Effector memory CD8-positive, alpha-beta T cell (primary cell): Measurements from ENCODE around the gene SLC35B2.

ENCODE experiments used
- ATAC-seq: fragments of 150-1000 bp; cut with Tn5 transposase; replicated peaks from 2 replicates; pipeline ENCODE4 v1.10.0; 2021; ENCODE audit warnings: mild to moderate bottlenecking, moderate library complexity
- DNase-seq, 3 experiments: peaks; one replicate each; pipeline ENCODE4 v3.0.0; 2021
- H3K27ac Mint-ChIP-seq, 2 donors: one replicate each; pipeline ENCODE4 v1.8.0; 2022; ENCODE audit warnings: mild to moderate bottlenecking in 2 of 2, mixed read lengths in 2 of 2, moderate library complexity in 2 of 2
- H3K27me3 Mint-ChIP-seq, 2 donors: one replicate each; pipeline ENCODE4 v1.8.0; 2022; ENCODE audit warnings: mixed read lengths in 2 of 2
- H3K36me3 Mint-ChIP-seq: one replicate; pipeline ENCODE4 v1.8.0; 2022; ENCODE audit warnings: mild to moderate bottlenecking, moderate library complexity, mixed read lengths; ENCODE audit not compliant: insufficient read depth
- H3K4me1 Mint-ChIP-seq, 2 donors: one replicate each; pipeline ENCODE4 v1.8.0; 2022; ENCODE audit warnings: low read depth in 2 of 2, mixed read lengths in 2 of 2
- H3K4me3 Mint-ChIP-seq, 2 donors: one replicate each; pipeline ENCODE4 v1.8.0; 2022; ENCODE audit warnings: mild to moderate bottlenecking in 2 of 2, mixed read lengths in 2 of 2, moderate library complexity in 2 of 2
- H3K9me3 Mint-ChIP-seq, 2 donors: one replicate each; pipeline ENCODE4 v1.8.0; 2022; ENCODE audit warnings: mixed read lengths in 2 of 2

Gene SLC35B2

GRCh38 chr6:44269178-44269920 lies 12.0 kb upstream of the SLC35B2 start:
- Mint-ChIP-seq H3K27me3 (peaks cover 49 to 58% of the 10 kb centered on the region in 2 donors), H3K36me3 (peaks cover 13% of the 10 kb centered on the region), H3K4me3 (peak overlapping the region; percentile 75 to 77), H3K27ac (no peak overlapping the region), H3K4me1 (peaks cover 18 to 22% of the 10 kb centered on the region in 2 donors), H3K9me3 (no peaks in the 10 kb centered on the region)
- DNase-seq (no peak), ATAC-seq (no peak)

GRCh38 chr6:44268095-44268628 lies 10.8 kb upstream of the SLC35B2 start:
- peak; percentile 49 to 68 (median 58) for DNase-seq

GRCh38 chr6:44267252-44267651 lies 9.9 kb upstream of the SLC35B2 start:
- H3K9me3 Mint-ChIP-seq = no peaks in the 10 kb centered on the region
- peaks cover 28 to 37% of the 10 kb centered on the region in 2 donors for H3K27me3 Mint-ChIP-seq
- H3K36me3 Mint-ChIP-seq = peaks cover 31% of the 10 kb centered on the region
- no peak for DNase-seq
- H3K27ac Mint-ChIP-seq = peak overlapping the region; percentile 32 to 99
- no peak overlapping the region for H3K4me3 Mint-ChIP-seq
- H3K4me1 Mint-ChIP-seq = peaks cover 39 to 43% of the 10 kb centered on the region in 2 donors
- no peak for ATAC-seq

More at GRCh38 chr6:44268095-44268628, 10.8 kb upstream of the SLC35B2 start:
- Mint-ChIP-seq H3K9me3 (no peaks in the 10 kb centered on the region), H3K4me1 (peaks cover 30 to 34% of the 10 kb centered on the region in 2 donors), H3K4me3 (no peak overlapping the region), H3K27me3 (peaks cover 37 to 46% of the 10 kb centered on the region in 2 donors), H3K27ac (peak overlapping the region in 1 of 2 donors; percentile 32), H3K36me3 (peaks cover 24% of the 10 kb centered on the region)
- no peak for ATAC-seq

- Mint-ChIP-seq H3K9me3 (no peaks in the 10 kb centered on the region), H3K36me3 (peaks cover 39% of the 10 kb centered on the region), H3K4me3 (peak overlapping the region; percentile 98), H3K27me3 (peaks cover 19 to 27% of the 10 kb centered on the region in 2 donors), H3K27ac (peak overlapping the region; percentile 99), H3K4me1 (peaks cover 41 to 42% of the 10 kb centered on the region in 2 donors)
- no peak for DNase-seq
- ATAC-seq = no peak
Observed at GRCh38 chr6:44266347-44266746, 9.0 kb upstream of the SLC35B2 start.

GRCh38 chr6:44265722-44266233 lies 8.4 kb upstream of the SLC35B2 start:
- peaks cover 15 to 22% of the 10 kb centered on the region in 2 donors for H3K27me3 Mint-ChIP-seq
- no peak for DNase-seq
- H3K4me1 Mint-ChIP-seq = peaks cover 42 to 43% of the 10 kb centered on the region in 2 donors
- no peak for ATAC-seq
- H3K9me3 Mint-ChIP-seq = no peaks in the 10 kb centered on the region
- H3K4me3 Mint-ChIP-seq = peak overlapping the region; percentile 98
- peaks cover 41% of the 10 kb centered on the region for H3K36me3 Mint-ChIP-seq
- H3K27ac Mint-ChIP-seq = peak overlapping the region; percentile 99

DNA sequence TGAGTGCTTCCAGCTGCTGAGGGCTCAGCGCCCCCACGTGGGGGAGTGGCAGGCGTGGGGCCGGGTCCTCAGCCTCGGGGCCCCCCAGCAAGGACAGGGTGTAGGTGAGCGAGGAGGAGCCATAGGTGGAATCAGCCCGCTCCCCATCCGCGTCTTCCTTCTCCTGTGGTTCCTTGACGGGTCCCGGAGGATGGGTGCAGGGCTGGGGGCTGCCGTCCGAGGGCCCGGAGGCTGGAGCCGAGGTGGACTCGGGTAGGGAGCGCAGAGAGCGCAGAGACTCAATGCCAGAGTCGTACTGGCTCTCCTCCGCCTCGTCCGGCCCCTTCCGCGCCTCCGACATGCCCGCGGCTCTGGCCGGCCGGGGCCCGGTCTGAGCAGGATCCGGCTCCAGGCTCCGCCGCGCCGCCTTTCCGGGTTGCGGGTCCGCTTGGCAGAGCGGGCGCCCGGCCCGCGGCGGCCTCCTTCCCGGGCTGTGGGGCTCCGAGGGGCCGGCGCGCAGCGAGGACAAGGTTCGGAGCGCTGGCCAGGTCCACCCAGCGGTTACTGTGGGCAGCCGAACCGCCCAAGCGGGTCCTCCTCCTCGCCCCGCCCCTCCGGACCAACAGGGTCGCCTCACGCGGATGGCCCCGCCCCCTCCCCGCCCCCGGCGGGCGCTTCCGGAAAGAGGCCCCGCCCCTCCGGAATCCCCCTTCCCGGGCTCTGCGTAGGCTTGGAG lies 7.8 kb upstream of the SLC35B2 start, which contains the start of gene NFKBIE:
Gene NFKBIE, minus strand, starts transcription at position 545 of the 715 bp plus-strand sequence. Its CDS starts 205 bp downstream, at position 340.
- H3K9me3 Mint-ChIP-seq = no peaks in the 10 kb centered on the region
- H3K36me3 Mint-ChIP-seq = peaks cover 44% of the 10 kb centered on the region
- DNase-seq = peak; percentile 93 to 95 (median 93)
- peak within 1 kb of the TSS; percentile 98 for H3K4me3 Mint-ChIP-seq
- peaks cover 15 to 19% of the 10 kb centered on the region in 2 donors for H3K27me3 Mint-ChIP-seq
- ATAC-seq = peak; percentile 75
- H3K27ac Mint-ChIP-seq = peak within 1 kb of the TSS; percentile 99
- H3K4me1 Mint-ChIP-seq = peaks cover 42 to 43% of the 10 kb centered on the region in 2 donors

GRCh38 chr6:44264154-44265006 lies 7.1 kb upstream of the SLC35B2 start:
- Mint-ChIP-seq H3K36me3 (peaks cover 51% of the 10 kb centered on the region), H3K9me3 (no peaks in the 10 kb centered on the region), H3K27ac (peak overlapping the region; percentile 99), H3K4me1 (peaks cover 38 to 39% of the 10 kb centered on the region in 2 donors), H3K4me3 (peak overlapping the region; percentile 98), H3K27me3 (peaks cover 8 to 11% of the 10 kb centered on the region in 2 donors)
- peak in 1 of 3 experiments; percentile 33 for DNase-seq
- peak; percentile 25 for ATAC-seq

- ATAC-seq = peak; percentile 42
- peak in 1 of 3 experiments; percentile 44 for DNase-seq
- Mint-ChIP-seq H3K9me3 (no peaks in the 10 kb centered on the region), H3K27ac (peak overlapping the region; percentile 99), H3K4me3 (peak overlapping the region; percentile 98), H3K27me3 (peaks cover 0 to 3% of the 10 kb centered on the region in 2 donors), H3K4me1 (peaks cover 39 to 40% of the 10 kb centered on the region in 2 donors), H3K36me3 (peaks cover 55% of the 10 kb centered on the region)
Observed at GRCh38 chr6:44263354-44264100, 6.2 kb upstream of the SLC35B2 start.

DNA sequence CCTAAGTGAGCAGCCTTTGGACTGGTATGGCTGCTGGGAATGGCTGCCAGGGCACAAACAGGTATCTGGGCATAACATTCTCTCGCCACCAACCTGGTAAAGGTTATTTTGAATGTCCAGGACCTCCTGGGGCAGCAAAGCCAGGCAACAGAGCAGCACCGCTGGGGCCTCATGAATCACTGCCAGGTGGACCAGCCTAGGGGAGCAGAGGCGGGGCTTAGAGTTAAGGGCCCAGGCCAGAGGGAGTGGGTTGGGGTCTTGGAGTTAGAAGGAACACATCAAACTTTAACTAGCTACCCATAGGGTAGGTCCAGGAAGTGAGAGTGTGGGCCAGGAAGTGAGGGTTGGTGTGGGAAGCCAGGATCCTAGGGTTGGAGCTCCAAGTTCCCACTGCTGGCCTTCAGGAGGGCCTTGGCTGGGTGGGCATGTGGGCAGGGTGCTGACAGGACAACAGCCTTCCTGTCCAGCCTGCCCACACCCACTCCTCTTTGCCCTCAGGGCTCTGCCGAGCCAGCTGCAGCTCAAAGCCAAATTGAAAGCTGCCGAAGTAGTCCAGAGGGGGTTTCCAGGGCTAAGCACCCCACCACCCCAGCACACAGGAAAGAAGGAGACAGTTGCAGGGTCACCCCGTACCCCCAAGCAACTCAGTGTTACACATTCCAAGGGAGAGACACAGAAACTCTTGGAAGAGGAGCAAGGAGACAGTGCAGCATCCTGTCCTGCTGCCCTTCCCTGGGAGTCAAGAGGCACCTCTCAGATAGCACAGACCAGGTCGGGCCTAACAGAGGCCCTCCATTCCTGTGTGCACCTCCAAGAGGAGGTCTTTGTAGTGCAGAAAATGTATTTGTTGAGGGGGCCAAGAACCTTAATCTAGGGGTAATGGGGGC lies 5.4 kb upstream of the SLC35B2 start:
- Mint-ChIP-seq H3K27me3 (no peaks in the 10 kb centered on the region), H3K9me3 (no peaks in the 10 kb centered on the region), H3K4me1 (peaks cover 45 to 48% of the 10 kb centered on the region in 2 donors), H3K27ac (peak overlapping the region; percentile 99), H3K4me3 (peak overlapping the region; percentile 98), H3K36me3 (peaks cover 60% of the 10 kb centered on the region)
- no peak for DNase-seq
- peak; percentile 1 for ATAC-seq

GRCh38 chr6:44261581-44261980 lies 4.3 kb upstream of the SLC35B2 start:
- no peaks in the 10 kb centered on the region for H3K27me3 Mint-ChIP-seq
- peak overlapping the region in 1 of 2 donors; percentile 99 for H3K27ac Mint-ChIP-seq
- DNase-seq = no peak
- no peak for ATAC-seq
- no peaks in the 10 kb centered on the region for H3K9me3 Mint-ChIP-seq
- peak overlapping the region in 1 of 2 donors; percentile 98 for H3K4me3 Mint-ChIP-seq
- peaks cover 46 to 48% of the 10 kb centered on the region in 2 donors for H3K4me1 Mint-ChIP-seq
- H3K36me3 Mint-ChIP-seq = peaks cover 67% of the 10 kb centered on the region

- H3K4me1 Mint-ChIP-seq = peaks cover 54 to 56% of the 10 kb centered on the region in 2 donors
- ATAC-seq = no peak
- H3K36me3 Mint-ChIP-seq = peaks cover 75% of the 10 kb centered on the region
- no peak for DNase-seq
- no peak overlapping the region for H3K4me3 Mint-ChIP-seq
- H3K27ac Mint-ChIP-seq = no peak overlapping the region
- H3K9me3 Mint-ChIP-seq = no peaks in the 10 kb centered on the region
- no peaks in the 10 kb centered on the region for H3K27me3 Mint-ChIP-seq
Observed at GRCh38 chr6:44260451-44261297, 3.3 kb upstream of the SLC35B2 start.
